ENCODE measurements around the gene COMMD6. TPM values are rescaled to one million over a fixed set of nuclear protein-coding genes. Genes with fewer than 3 reads are reported as not detected.
A peak's percentile ranks its signal among the peaks of the same experiment; 100 is the strongest.

Gene COMMD6
- total and polyA plus RNA-seq, 2 experiments from 2014 or later, result 79.3 to 364 TPM

GRCh38 chr13:75544681-75545330 is 7.2 kb upstream of the COMMD6 start:
- in situ Hi-C loops (cut with MboI), result no loop called here
- 0 out of 2 replicates have a peak, but pooled peaks cover under 1% of the 10 kb centered on the region for H3K79me2 ChIP-seq (ENCODE audit: insufficient read depth)
- H3K9ac ChIP-seq, result no peak overlapping the region
- H4K20me1 ChIP-seq (ENCODE audit: insufficient read depth), result no peaks in the 10 kb centered on the region
- no peaks in the 10 kb centered on the region for H3K9me2 ChIP-seq (ENCODE audit: insufficient read depth)
- H3K27ac ChIP-seq, result peak overlapping the region; percentile 40
- H2AFZ ChIP-seq, result no peak overlapping the region
- no peak overlapping the region for H3K4me3 ChIP-seq
- no peaks in the 10 kb centered on the region for H3K27me3 ChIP-seq (replicated peaks; ENCODE audit: insufficient read depth)
- TF ChIP-seq EZH2 (IDR thresholded peaks at IDR 0.05; ENCODE audit: insufficient read depth, poor library complexity, severe bottlenecking), result no peak
- TF ChIP-seq EZH2phosphoT487 (IDR thresholded peaks at IDR 0.05; ENCODE audit: insufficient read depth, low read depth), result no peak
- peaks cover 27% of the 10 kb centered on the region for H3K4me1 ChIP-seq (ENCODE audit: insufficient read depth)
- no peak overlapping the region for H3K4me2 ChIP-seq (ENCODE audit: unreplicated experiment)
- WGBS, 2 experiments (ENCODE audit: low coverage in 1 of 2, low lambda C conversion rate in 2 of 2, missing lambda C conversion rate in 2 of 2), result 72 to 74% methylated on average over 10 of the region's 10 CpGs
- no peaks in the 10 kb centered on the region for H3K9me3 ChIP-seq (ENCODE audit: low read depth)
- peak; percentile 91 for DNase-seq
- H3F3A ChIP-seq (ENCODE audit: insufficient read depth), result peaks cover 17% of the 10 kb centered on the region
- no peaks in the 10 kb centered on the region for H3K36me3 ChIP-seq (ENCODE audit: low read depth)

GRCh38 chr13:75541961-75542360 is 4.3 kb upstream of the COMMD6 start:
- no peak for DNase-seq
- peaks cover 21% of the 10 kb centered on the region for H3K4me1 ChIP-seq (ENCODE audit: insufficient read depth)
- peaks cover 8% of the 10 kb centered on the region for H3F3A ChIP-seq (ENCODE audit: insufficient read depth)
- H3K9me2 ChIP-seq (ENCODE audit: insufficient read depth), result no peaks in the 10 kb centered on the region
- no peaks in the 10 kb centered on the region for H3K36me3 ChIP-seq (ENCODE audit: low read depth)
- H3K27ac ChIP-seq, result no peak overlapping the region
- H3K4me3 ChIP-seq, result no peak overlapping the region
- no peak for TF ChIP-seq EZH2 (IDR thresholded peaks at IDR 0.05; ENCODE audit: insufficient read depth, poor library complexity, severe bottlenecking)
- no peak for TF ChIP-seq EZH2phosphoT487 (IDR thresholded peaks at IDR 0.05; ENCODE audit: insufficient read depth, low read depth)
- peaks cover 7% of the 10 kb centered on the region for H3K79me2 ChIP-seq (ENCODE audit: insufficient read depth)
- no peak overlapping the region for H3K9ac ChIP-seq
- in situ Hi-C loops (cut with MboI), result no loop called here
- H3K27me3 ChIP-seq (replicated peaks; ENCODE audit: insufficient read depth), result no peaks in the 10 kb centered on the region
- no peak overlapping the region for H3K4me2 ChIP-seq (ENCODE audit: unreplicated experiment)
- H4K20me1 ChIP-seq (ENCODE audit: insufficient read depth), result no peaks in the 10 kb centered on the region
- 86 to 94% methylated on average over 1 of the region's 1 CpG for WGBS, 2 experiments (ENCODE audit: low coverage in 1 of 2, low lambda C conversion rate in 2 of 2, missing lambda C conversion rate in 2 of 2)
- H2AFZ ChIP-seq, result no peak overlapping the region
- no peaks in the 10 kb centered on the region for H3K9me3 ChIP-seq (ENCODE audit: low read depth)

DNA sequence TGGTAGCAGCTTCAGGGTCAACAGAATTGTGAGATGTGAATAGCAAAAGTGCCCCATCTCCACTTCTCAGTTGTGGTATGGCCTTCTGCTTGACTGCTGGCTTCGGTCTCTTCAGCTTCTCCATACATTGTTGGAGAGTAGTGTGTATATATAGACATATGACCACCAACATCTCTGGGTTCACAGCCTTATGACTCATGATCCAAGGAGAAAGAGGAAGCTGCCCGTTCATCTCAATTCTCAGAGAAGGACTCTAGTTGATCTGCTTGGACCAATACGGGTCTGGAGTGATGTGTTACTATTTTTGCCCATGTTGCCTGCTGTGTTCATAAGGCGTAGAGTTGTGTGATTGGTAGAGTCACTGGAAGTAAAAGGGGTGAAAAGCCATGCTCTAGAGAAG is 3.6 kb upstream of the COMMD6 start:
- TF ChIP-seq EZH2phosphoT487 (IDR thresholded peaks at IDR 0.05; ENCODE audit: insufficient read depth, low read depth), result no peak
- TF ChIP-seq EZH2 (IDR thresholded peaks at IDR 0.05; ENCODE audit: insufficient read depth, poor library complexity, severe bottlenecking), result no peak
- in situ Hi-C loops (cut with MboI), result no loop called here
- no peak overlapping the region for H2AFZ ChIP-seq

GRCh38 chr13:75533861-75534260 is 3.8 kb downstream of the COMMD6 start:
- TF ChIP-seq EZH2 (IDR thresholded peaks at IDR 0.05; ENCODE audit: insufficient read depth, poor library complexity, severe bottlenecking) (no peak), EZH2phosphoT487 (IDR thresholded peaks at IDR 0.05; ENCODE audit: insufficient read depth, low read depth) (no peak)
- 100% methylated on average over 1 of the region's 1 CpG for WGBS, 2 experiments (ENCODE audit: low coverage in 1 of 2, low lambda C conversion rate in 2 of 2, missing lambda C conversion rate in 2 of 2)
- no peak for DNase-seq
- Histone ChIP-seq H3K4me1 (ENCODE audit: insufficient read depth) (peaks cover 9% of the 10 kb centered on the region), H3K27me3 (replicated peaks; ENCODE audit: insufficient read depth) (no peaks in the 10 kb centered on the region), H3K79me2 (ENCODE audit: insufficient read depth) (peaks cover 48% of the 10 kb centered on the region), H3K9me3 (ENCODE audit: low read depth) (no peaks in the 10 kb centered on the region), H4K20me1 (ENCODE audit: insufficient read depth) (no peaks in the 10 kb centered on the region), H3K4me2 (ENCODE audit: unreplicated experiment) (no peak overlapping the region), H3K9me2 (ENCODE audit: insufficient read depth) (no peaks in the 10 kb centered on the region), H3F3A (ENCODE audit: insufficient read depth) (peaks cover under 1% of the 10 kb centered on the region; the same call in 1 of the 2 replicates), H2AFZ (no peak overlapping the region), H3K9ac (no peak overlapping the region), H3K27ac (no peak overlapping the region), H3K36me3 (ENCODE audit: low read depth) (0 out of 2 replicates have a peak, but pooled peaks cover 1% of the 10 kb centered on the region), H3K4me3 (no peak overlapping the region)
- in situ Hi-C loops (cut with MboI), result no loop called here

More for the DNA sequence above, 3.6 kb upstream of the COMMD6 start:
- H3K9me2 ChIP-seq (ENCODE audit: insufficient read depth), result no peaks in the 10 kb centered on the region
- no peak overlapping the region for H3K27ac ChIP-seq
- no peaks in the 10 kb centered on the region for H3K27me3 ChIP-seq (replicated peaks; ENCODE audit: insufficient read depth)
- H3K4me1 ChIP-seq (ENCODE audit: insufficient read depth), result peaks cover 28% of the 10 kb centered on the region
- H4K20me1 ChIP-seq (ENCODE audit: insufficient read depth), result no peaks in the 10 kb centered on the region
- no peaks in the 10 kb centered on the region for H3K36me3 ChIP-seq (ENCODE audit: low read depth)
- DNase-seq, result no peak
- WGBS, 2 experiments (ENCODE audit: low coverage in 1 of 2, low lambda C conversion rate in 2 of 2, missing lambda C conversion rate in 2 of 2), result 91 to 96% methylated on average over 4 of the region's 4 CpGs
- H3K4me2 ChIP-seq (ENCODE audit: unreplicated experiment), result no peak overlapping the region
- no peak overlapping the region for H3K4me3 ChIP-seq
- H3K9me3 ChIP-seq (ENCODE audit: low read depth), result no peaks in the 10 kb centered on the region
- peaks cover 14% of the 10 kb centered on the region for H3K79me2 ChIP-seq (ENCODE audit: insufficient read depth)
- peaks cover 8% of the 10 kb centered on the region for H3F3A ChIP-seq (ENCODE audit: insufficient read depth)
- no peak overlapping the region for H3K9ac ChIP-seq
